Measurements from ENCODE around the gene METTL9.
"Not testable (repeated sequence)": the region's sequence is repeated elsewhere in the genome, so short reads cannot be mapped to it uniquely, and the experiment has no call there.

Gene METTL9

DNA sequence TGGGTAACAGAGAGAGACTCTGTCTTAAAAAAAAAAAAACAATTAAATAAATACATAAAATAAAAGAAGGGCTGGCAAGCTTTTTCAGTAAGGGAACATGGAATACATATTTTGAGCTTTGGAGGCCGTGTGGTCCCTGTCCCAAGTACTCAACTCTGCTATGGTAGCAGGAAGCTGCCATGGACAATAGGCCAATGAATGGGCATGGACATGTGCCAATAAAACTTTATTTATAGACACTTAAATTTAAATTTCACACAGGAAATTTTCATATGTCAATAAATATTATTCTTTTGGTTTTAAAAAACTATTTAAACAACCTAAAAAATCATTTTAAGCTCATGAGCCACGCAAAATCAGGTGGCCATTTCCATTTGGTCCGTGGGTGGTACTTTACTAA is 68.2 kb downstream of the METTL9 start:
- DNase-seq = no peak

- no peak for DNase-seq
Observed at GRCh38 chr16:21673469-21673868, 74.1 kb downstream of the METTL9 start.

DNA sequence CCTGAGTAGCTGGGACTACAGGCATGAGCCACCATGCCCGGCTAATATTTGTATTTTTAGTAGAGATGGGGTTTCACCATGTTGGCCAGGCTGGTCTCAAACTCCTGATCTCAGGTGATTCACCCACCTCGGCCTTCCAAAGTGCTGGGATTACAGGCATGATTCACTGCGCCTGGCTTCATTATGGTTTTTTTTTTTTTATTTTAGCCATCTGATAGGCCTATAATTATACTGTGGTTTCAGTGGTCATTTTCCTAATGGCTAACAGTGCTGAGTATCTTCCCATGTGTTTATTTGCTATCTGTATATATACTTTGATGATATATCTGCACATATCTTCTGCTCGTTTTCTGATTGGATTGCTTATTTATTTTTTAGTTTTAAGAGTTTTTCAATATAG is 75.1 kb downstream of the METTL9 start:
- DNase-seq = not testable (repeated sequence)

- not testable (repeated sequence) for DNase-seq
Observed at GRCh38 chr16:21680714-21681113, 81.3 kb downstream of the METTL9 start.

GRCh38 chr16:21683184-21683583 is 83.8 kb downstream of the METTL9 start:
- DNase-seq = no peak

GRCh38 chr16:21684199-21684598 is 84.8 kb downstream of the METTL9 start:
- DNase-seq = peak; percentile 8

- no peak for DNase-seq
Observed at GRCh38 chr16:21685034-21685455, 85.7 kb downstream of the METTL9 start.

GRCh38 chr16:21689107-21689506 is 89.7 kb downstream of the METTL9 start:
- no peak for DNase-seq

GRCh38 chr16:21690967-21691366 is 91.6 kb downstream of the METTL9 start:
- not testable (repeated sequence) for DNase-seq

GRCh38 chr16:21694609-21695008 is 95.2 kb downstream of the METTL9 start:
- DNase-seq = no peak

DNA sequence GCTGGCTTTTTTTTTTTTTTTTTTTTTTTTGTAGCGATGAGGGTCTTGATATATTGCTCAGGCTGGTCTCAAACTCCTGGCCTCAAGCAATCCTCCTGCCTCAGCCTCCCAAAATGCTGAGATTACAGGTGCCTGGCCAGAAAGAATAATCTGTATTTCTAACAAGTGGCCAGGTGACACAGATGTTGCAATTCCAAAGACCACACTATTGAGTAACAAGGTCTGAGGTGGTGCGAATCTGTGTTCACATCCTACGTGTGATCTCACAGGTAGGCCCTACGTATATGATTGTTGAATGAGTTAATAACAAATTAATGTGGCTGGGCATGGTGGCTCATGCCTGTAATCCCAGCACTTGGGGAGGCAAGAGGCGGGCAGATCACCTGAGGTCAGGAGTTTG is 97.7 kb downstream of the METTL9 start:
- DNase-seq = no peak

- no peak for DNase-seq
Observed at GRCh38 chr16:21698169-21699032, 99.0 kb downstream of the METTL9 start.

DNA sequence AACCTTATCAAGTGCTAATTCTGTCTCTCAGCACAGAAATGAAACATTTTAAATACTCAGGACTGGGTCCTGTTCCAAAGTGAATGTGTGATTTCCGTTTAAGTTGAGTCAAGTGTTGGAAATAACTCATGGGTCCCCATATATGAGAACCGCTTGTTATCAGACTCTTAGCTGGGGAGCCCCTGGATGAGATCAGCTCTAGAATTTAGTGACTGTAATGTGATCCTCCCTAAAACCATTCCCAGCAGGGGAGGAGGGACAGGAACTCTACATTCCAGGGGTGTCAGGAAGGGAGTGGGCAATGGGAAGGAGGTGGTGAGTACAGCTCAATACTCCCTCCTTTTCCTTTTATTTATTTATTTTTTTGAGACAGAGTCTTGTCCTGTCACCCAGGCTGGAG is 101.9 kb downstream of the METTL9 start:
- DNase-seq = no peak

GRCh38 chr16:21702276-21702675 is 102.9 kb downstream of the METTL9 start:
- no peak for DNase-seq

- DNase-seq = no peak
Observed at GRCh38 chr16:21703156-21703555, 103.8 kb downstream of the METTL9 start.

DNA sequence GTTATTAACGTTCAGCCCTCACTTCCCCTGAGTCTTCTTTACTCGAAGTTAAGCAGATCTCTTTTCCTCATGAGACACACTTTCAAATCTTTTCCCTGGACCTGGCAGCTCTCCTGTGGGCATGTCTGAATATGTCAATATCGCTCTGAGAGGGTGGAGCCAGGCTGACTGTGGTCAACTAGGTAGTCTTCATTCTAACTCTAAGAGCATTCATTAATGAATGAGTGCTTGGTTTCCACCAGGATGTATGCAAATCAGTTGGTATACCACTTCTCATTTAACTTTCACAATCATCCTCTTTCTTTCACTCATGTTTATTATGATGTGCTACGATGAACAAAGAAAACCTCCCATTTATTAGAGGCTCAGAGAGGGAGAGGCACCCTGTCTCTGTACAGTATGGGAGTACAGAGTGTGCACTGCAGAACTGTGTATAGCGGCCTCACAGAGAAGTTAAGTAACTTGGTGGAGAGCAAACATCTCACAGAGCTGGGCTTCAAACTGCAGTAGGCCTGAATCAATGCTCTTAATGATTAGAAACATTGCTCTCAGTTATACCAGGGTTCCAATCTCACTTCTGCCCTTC is 104.3 kb downstream of the METTL9 start:
- DNase-seq = no peak

- no peak for DNase-seq
Observed at GRCh38 chr16:21704266-21704665, 104.9 kb downstream of the METTL9 start.

- DNase-seq = no peak
Observed at GRCh38 chr16:21704733-21705132, 105.4 kb downstream of the METTL9 start.
